ENCODE measurements around the gene CD99L2.
"Not testable (repeated sequence)": the region's sequence is repeated elsewhere in the genome, so short reads cannot be mapped to it uniquely, and the experiment has no call there.

CD99L2 gene

GRCh38 chrX:150849486-150849885 is 49.0 kb downstream of the CD99L2 start:
- DNase-seq, result no peak

- DNase-seq, result no peak
Measured at GRCh38 chrX:150848914-150849365, 49.5 kb downstream of the CD99L2 start.

GRCh38 chrX:150847088-150847487 is 51.4 kb downstream of the CD99L2 start:
- DNase-seq, result peak in 1 of 2 experiments; percentile 4

DNA sequence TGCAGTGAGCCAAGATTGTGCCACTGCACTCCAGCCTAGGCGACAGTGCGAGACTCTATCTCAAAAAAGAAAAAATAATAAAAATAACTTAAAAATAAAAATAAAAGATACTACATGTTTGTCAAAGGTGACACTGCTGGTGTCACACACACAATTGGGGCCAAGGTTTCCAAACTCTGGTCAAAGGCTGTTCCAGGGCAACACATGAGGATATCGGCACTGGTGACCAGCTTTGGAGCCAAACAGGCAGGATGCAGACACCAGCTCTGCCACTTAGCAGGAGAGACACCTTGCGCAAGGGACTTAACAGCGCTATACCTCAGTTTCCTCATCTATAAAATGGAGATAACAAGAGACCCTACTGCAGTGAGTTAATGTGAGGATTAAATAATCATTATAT is 52.3 kb downstream of the CD99L2 start:
- DNase-seq, result no peak

GRCh38 chrX:150845091-150845490 is 53.4 kb downstream of the CD99L2 start:
- no peak for DNase-seq

GRCh38 chrX:150844016-150844415 is 54.5 kb downstream of the CD99L2 start:
- DNase-seq, result no peak

GRCh38 chrX:150842198-150842685 is 56.2 kb downstream of the CD99L2 start:
- no peak for DNase-seq

DNA sequence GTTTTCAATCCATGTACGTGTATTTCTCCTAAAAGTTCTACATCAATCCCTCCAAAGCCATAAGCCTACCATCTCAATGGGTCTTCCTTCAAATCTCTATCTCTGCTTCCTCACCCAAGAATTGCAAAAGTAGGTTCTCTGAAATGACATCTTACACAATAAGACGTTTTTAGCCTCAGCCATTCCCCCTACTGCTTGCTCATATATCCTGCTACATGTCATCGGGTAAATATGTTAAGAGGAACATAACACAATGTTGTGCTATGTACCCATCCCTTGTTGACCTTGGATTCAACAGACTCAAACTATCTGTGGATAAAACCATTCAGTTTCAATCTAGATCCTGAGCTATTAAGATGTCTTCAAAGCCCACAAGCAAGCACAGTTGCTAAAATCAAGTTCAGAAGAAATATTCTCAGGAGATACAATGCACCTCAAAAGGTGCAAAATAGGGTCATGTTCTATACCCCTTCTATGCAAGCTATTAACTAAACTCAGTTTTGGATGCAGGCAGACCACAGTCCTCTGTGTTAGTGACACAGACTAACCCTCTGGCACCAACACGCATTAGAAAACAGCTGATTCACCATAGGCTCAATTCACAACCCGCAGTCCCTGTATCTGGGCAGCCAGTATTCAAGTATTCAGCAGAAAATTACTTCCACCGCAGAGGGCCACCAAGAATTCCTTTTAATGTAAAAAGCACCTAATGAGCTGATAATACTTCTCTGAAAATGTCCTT is 56.8 kb downstream of the CD99L2 start:
- DNase-seq, result peak in 1 of 2 experiments; percentile 3

DNA sequence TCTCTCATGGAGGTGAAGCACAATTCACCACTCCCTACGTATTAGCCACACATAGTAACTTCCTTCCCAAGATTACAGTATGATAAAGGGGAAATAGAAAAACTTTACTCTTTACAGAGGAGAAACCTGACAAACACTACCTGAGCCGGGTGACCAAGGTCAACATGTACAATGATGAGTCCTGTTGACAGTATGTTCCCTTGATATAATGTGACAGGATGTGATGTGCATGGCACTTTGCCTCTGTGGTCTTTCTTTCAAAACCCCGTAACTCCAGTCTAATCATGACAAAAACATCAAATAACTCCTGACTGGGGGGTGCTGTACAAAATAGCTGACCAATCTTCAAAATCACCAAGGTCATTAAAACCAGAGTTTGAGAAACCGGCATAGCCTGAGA is 60.6 kb downstream of the CD99L2 start:
- no peak for DNase-seq

- DNase-seq, result no peak
Measured at GRCh38 chrX:150834695-150835094, 63.8 kb downstream of the CD99L2 start.

DNA sequence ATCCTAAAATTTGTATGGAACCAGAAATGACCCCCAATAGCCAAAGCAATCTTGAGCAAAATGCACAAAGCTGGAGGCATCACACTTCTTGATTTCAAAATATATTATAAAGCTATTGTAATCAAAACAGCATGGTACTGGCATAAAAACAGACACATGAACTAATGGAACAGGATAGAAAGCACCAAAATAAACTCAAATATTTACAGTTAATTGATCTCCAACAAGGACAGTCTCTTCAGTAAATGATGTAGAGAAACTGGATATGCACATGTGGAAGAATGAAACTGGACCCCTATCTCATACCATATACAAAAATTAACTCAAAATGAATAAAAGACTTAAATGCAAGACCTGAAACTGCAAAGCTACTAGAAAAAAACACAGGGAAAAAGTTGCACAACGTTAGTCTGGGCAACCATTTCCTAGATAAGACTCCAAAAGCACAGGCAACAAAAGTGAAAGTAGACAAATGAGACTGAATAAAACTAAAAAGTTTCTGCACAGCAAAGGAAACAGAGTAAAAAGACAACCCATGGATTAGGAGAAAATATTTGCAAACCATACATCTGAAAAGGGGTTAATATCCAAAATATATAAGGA is 64.9 kb downstream of the CD99L2 start:
- DNase-seq, result no peak

- DNase-seq, result no peak
Measured at GRCh38 chrX:150831863-150832262, 66.6 kb downstream of the CD99L2 start.

- DNase-seq, result no peak
Measured at GRCh38 chrX:150828785-150829184, 69.7 kb downstream of the CD99L2 start.

- DNase-seq, result not testable (repeated sequence)
Measured at GRCh38 chrX:150824352-150824751, 74.1 kb downstream of the CD99L2 start.

GRCh38 chrX:150823826-150824225 is 74.6 kb downstream of the CD99L2 start:
- not testable (repeated sequence) for DNase-seq

GRCh38 chrX:150821971-150822370 is 76.5 kb downstream of the CD99L2 start:
- no peak for DNase-seq

- DNase-seq, result no peak
Measured at GRCh38 chrX:150813922-150814321, 84.5 kb downstream of the CD99L2 start.

- DNase-seq, result no peak
Measured at GRCh38 chrX:150806827-150807226, 91.6 kb downstream of the CD99L2 start.

DNA sequence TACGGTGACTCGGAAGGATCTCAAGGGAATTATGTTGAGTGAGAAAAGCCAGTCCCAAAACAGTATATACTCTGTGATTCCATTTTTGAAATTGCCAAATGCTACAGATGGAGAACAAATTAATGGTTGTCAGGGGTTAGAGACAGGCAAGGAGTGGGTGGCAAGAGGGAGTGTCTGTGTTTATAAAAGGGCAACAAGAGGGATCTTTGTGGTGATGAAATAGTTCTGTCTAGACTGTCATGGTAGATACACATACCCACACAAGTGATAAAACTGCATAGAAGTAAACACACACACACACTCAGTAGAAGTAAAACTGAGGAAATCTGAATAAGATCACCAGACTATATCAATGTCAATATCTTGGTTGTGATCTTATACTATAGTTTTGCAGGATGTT is 92.7 kb downstream of the CD99L2 start:
- no peak for DNase-seq

DNA sequence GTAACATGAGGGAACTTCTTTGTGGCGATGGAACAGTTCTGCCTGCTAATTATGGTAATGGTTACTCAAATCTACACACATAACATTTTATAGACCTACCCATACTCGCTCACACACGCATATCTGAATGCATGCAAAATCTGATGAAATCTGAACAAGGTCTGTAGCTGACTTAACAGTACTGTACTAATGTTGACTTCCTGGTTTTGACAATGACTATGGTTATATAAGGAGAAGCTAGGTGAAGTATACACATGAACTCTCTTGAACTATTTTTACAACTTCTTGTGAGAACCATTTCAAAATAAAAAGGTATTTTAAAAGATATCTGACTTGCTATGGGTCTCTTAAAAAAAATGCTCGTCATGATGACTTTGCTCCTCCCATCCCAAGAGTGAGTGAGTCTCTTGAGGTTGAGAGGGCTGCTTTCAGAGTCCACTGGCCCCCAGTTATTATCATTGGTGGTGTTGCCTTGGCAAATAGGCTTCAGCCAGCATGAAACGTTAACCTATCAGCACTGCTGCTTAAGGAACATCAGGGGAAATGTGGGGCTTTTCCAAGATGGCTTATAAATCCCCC is 105.4 kb downstream of the CD99L2 start:
- no peak for DNase-seq

DNA sequence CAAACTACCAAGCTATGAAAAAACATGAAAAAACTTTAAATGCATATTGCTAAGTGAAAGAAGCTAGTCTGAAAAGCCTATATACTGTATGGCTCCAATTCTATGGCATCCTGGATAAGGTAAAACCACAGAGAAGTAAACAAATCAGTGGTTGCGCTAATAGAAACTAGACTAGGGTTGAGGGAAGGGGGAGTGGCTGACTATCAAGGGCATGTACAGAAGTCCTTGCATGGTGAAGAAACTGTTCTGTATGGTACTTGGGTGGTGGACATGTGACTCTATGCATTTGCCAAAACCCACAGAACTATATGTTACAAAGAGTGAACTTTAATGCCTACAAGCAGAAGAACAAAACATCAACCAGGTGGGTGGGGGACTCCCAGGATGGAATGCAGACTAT is 108.4 kb downstream of the CD99L2 start:
- no peak for DNase-seq

DNA sequence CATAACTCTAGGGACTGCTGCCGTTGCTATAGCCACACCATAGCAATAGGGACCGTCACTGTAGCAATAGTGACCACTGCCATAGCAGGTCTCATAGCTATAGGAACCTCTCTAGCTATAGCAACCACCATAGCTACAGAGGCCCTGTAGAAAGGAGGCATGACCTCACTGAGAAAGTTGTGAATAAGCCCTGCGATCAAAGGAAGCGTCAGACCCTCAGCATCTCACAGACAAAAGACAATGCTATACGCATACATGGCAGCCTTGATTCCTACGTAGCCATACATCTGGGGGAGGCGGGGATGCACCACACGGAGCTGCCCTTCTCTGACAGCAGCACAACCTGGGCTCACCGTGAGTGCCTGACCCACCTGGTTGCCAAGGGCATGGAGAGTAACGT is 116.8 kb downstream of the CD99L2 start:
- DNase-seq, result no peak

DNA sequence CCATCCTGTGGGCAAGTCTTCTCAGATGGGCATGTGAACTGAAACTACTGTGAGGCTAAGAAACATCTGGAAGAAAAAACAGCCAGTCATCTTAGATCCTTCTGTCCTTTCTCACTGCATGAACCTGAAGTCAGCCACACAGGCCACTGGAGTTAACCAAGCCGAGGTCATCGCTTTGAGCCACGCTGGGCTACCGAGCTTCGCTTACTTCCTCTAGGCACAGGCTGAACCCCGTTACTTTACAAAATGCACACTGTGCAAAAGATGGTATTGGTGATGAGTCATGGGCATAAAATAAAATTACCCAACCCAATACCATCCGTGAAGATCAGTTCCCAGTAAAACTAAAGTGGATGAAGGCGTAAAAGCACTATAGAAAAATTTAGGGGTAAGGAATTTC is 119.1 kb downstream of the CD99L2 start:
- DNase-seq, result no peak

DNA sequence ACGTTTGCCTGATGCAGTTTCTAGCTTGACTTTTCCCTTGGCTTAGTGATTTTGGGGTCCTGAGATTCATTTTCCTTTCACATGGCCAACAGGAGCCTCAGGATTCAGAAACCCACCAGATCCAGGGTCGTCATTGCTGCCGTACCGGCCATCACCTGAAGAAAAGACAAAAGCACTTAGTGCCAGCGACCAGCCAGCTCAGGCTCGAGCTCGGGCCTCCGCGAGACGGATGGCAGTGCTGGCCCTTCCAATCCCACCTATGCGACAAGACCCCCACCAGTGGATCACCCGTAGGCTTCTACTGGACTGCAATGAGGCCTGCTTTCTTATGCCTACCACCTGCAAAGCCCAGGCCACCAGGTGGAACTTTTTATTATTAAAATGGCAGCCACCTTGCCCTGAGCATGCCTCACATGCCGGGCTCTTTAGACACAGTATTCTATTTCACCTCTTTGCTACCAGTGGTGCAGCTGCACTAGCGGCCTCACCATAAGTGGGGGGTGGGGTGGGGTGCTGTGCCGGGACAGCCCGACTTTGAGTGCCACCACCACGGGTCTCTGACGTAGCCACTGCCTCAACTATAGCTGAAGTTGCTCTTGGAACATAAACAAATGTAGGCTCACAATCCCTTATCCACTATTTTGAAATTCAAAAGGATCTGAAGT is 121.0 kb downstream of the CD99L2 start:
- no peak for DNase-seq

All from Kasumi-1 (cell line).